Neural progenitor cell (in vitro differentiated cells): ENCODE results near the gene PHF13. TPM values are rescaled to one million over a fixed set of nuclear protein-coding genes. Genes with fewer than 3 reads are reported as not detected.

ENCODE experiments used
- DNase-seq: peaks from one replicate; pipeline ENCODE4 v3.0.0-alpha.2; 2016; ENCODE audit warnings: low spot score
- H2AFZ ChIP-seq: fragments of 200-600 bp; sonication (generic); replicated peaks from 2 replicates; pipeline ENCODE4 v1.6.1; 2016; ENCODE audit warnings: antibody characterized with exemption
- H3F3A ChIP-seq: fragments of 200-600 bp; sonication (generic); 2 replicates; pipeline ENCODE4 v1.6.1; 2016; ENCODE audit warnings: antibody characterized with exemption, low read depth
- H3K27ac ChIP-seq: fragments of 200-600 bp; sonication (generic); 2 replicates; pipeline ENCODE4 v1.5.1; 2016; ENCODE audit warnings: mild to moderate bottlenecking
- H3K27me3 ChIP-seq: fragments of 200-600 bp; sonication (generic); 2 replicates; pipeline ENCODE4 v1.6.1; 2016; ENCODE audit warnings: mild to moderate bottlenecking, moderate library complexity
- H3K36me3 ChIP-seq: fragments of 200-600 bp; sonication (generic); 2 replicates; pipeline ENCODE4 v1.5.1; 2016
- H3K4me1 ChIP-seq: fragments of 200-600 bp; sonication (generic); 2 replicates; pipeline ENCODE4 v1.6.1; 2016; ENCODE audit warnings: mixed run types
- H3K4me2 ChIP-seq: fragments of 200-600 bp; sonication (generic); 2 replicates; pipeline ENCODE4 v1.6.1; 2016
- H3K4me3 ChIP-seq: fragments of 200-600 bp; sonication (generic); 2 replicates; pipeline ENCODE4 v1.5.1; 2016
- H3K79me2 ChIP-seq: fragments of 200-600 bp; sonication (generic); 2 replicates; pipeline ENCODE4 v1.6.1; 2016; ENCODE audit warnings: low read depth
- H3K9ac ChIP-seq: fragments of 200-600 bp; sonication (generic); 2 replicates; pipeline ENCODE4 v1.6.1; 2016
- H3K9me3 ChIP-seq: fragments of 200-600 bp; sonication (generic); 2 replicates; pipeline ENCODE4 v1.5.1; 2016; ENCODE audit warnings: low read depth
- H4K20me1 ChIP-seq: fragments of 200-600 bp; sonication (generic); 2 replicates; pipeline ENCODE4 v1.6.1; 2016; ENCODE audit warnings: low read depth
- H3K27ac Mint-ChIP-seq: 3 replicates; pipeline ENCODE4 v1.8.0; 2021; ENCODE audit warnings: mixed read lengths
- H3K27me3 Mint-ChIP-seq: 2 replicates; pipeline ENCODE4 v1.8.0; 2022; ENCODE audit warnings: low read depth, mild to moderate bottlenecking, inconsistent platforms, moderate library complexity, mixed read lengths; ENCODE audit not compliant: insufficient read depth
- H3K36me3 Mint-ChIP-seq: 3 replicates; pipeline ENCODE4 v1.8.0; 2021; ENCODE audit warnings: mixed read lengths
- H3K4me1 Mint-ChIP-seq: 3 replicates; pipeline ENCODE4 v1.8.0; 2021; ENCODE audit warnings: mixed read lengths
- H3K4me3 Mint-ChIP-seq: 3 replicates; pipeline ENCODE4 v1.8.0; 2021; ENCODE audit warnings: mild to moderate bottlenecking, moderate library complexity, mixed read lengths
- H3K9me3 Mint-ChIP-seq: 3 replicates; pipeline ENCODE4 v1.8.0; 2020; ENCODE audit warnings: mixed read lengths
- CTCF ChIP-seq: fragments of 200-600 bp; sonication (generic); IDR thresholded peaks from 2 replicates; pipeline ENCODE4 v1.5.1; 2017; ENCODE audit warnings: antibody characterized with exemption, mild to moderate bottlenecking
- EZH2 ChIP-seq: fragments of 200-600 bp; sonication (generic); IDR thresholded peaks from 2 replicates; pipeline ENCODE4 v1.6.1; 2017; ENCODE audit warnings: antibody characterized with exemption, mild to moderate bottlenecking, moderate library complexity
- EZH2phosphoT487 ChIP-seq: fragments of 200-600 bp; sonication (generic); IDR thresholded peaks from 2 replicates; pipeline ENCODE4 v1.6.1; 2017; ENCODE audit warnings: antibody characterized with exemption
- total RNA-seq: library from RNA; depleted of rRNA; stranded (reverse); fragments of >200 nt; gene quantifications from 2 replicates; pipeline ENCODE4 v1.2.3, GENCODE V29; 2015; ENCODE audit warnings: low replicate concordance

The PHF13 gene
- total RNA-seq: 32.0 and 35.6 TPM in 2 replicates

GRCh38 chr1:6613361-6614018 lies at the start of gene PHF13:
Gene PHF13, plus strand, starts transcription at chr1:6613731. Its CDS starts 336 bp downstream, at chr1:6614067.
- Histone ChIP-seq H3K27me3 (peaks cover 11% of the 10 kb centered on the region), H3K4me2 (peak within 1 kb of the TSS; percentile 94), H4K20me1 (peaks cover 44% of the 10 kb centered on the region), H3K9ac (peak within 1 kb of the TSS; percentile 65), H3F3A (peaks cover 26% of the 10 kb centered on the region), H3K27ac (peak within 1 kb of the TSS; percentile 64), H3K36me3 (no peaks in the 10 kb centered on the region), H3K4me1 (peaks cover 8% of the 10 kb centered on the region), H3K9me3 (no peaks in the 10 kb centered on the region), H3K4me3 (peak within 1 kb of the TSS; percentile 99), H2AFZ (peak within 1 kb of the TSS; percentile 11), H3K79me2 (peaks cover 49% of the 10 kb centered on the region)
- TF ChIP-seq EZH2phosphoT487 (no peak), EZH2 (no peak), CTCF (no peak)
- Mint-ChIP-seq H3K4me1 (peaks cover 27% of the 10 kb centered on the region), H3K27ac (peak within 1 kb of the TSS; percentile 94), H3K9me3 (no peaks in the 10 kb centered on the region), H3K27me3 (peaks cover 8% of the 10 kb centered on the region), H3K4me3 (peak within 1 kb of the TSS; percentile 96), H3K36me3 (peaks cover 11% of the 10 kb centered on the region)
- DNase-seq: peak; percentile 100

GRCh38 chr1:6569033-6569432 lies 44.5 kb upstream of the PHF13 start:
- no peaks in the 10 kb centered on the region for H3K79me2 ChIP-seq
- Mint-ChIP-seq H3K4me3 (no peak overlapping the region), H3K36me3 (no peaks in the 10 kb centered on the region), H3K9me3 (no peaks in the 10 kb centered on the region), H3K27ac (no peak overlapping the region), H3K27me3 (peaks cover 17% of the 10 kb centered on the region), H3K4me1 (peaks cover 4% of the 10 kb centered on the region)
- no peak overlapping the region for H3K4me2 ChIP-seq
- H3F3A ChIP-seq: no peaks in the 10 kb centered on the region
- no peak overlapping the region for H2AFZ ChIP-seq
- H4K20me1 ChIP-seq: no peaks in the 10 kb centered on the region
- peaks cover 22% of the 10 kb centered on the region for H3K27me3 ChIP-seq
- H3K4me3 ChIP-seq: no peak overlapping the region
- H3K36me3 ChIP-seq: no peaks in the 10 kb centered on the region
- H3K9ac ChIP-seq: no peak overlapping the region
- H3K9me3 ChIP-seq: no peaks in the 10 kb centered on the region
- DNase-seq: no peak
- no peak overlapping the region for H3K27ac ChIP-seq
- peaks cover 9% of the 10 kb centered on the region for H3K4me1 ChIP-seq
- TF ChIP-seq EZH2 (no peak), EZH2phosphoT487 (no peak), CTCF (no peak)

GRCh38 chr1:6570100-6570499 lies 43.4 kb upstream of the PHF13 start:
- no peak overlapping the region for H2AFZ ChIP-seq
- no peak overlapping the region for H3K9ac ChIP-seq
- H3K27ac ChIP-seq: no peak overlapping the region
- Mint-ChIP-seq H3K4me1 (peaks cover 4% of the 10 kb centered on the region), H3K27me3 (peaks cover 17% of the 10 kb centered on the region), H3K27ac (no peak overlapping the region), H3K9me3 (no peaks in the 10 kb centered on the region), H3K36me3 (no peaks in the 10 kb centered on the region), H3K4me3 (no peak overlapping the region)
- no peaks in the 10 kb centered on the region for H3K9me3 ChIP-seq
- peaks cover 9% of the 10 kb centered on the region for H3K4me1 ChIP-seq
- H3K4me2 ChIP-seq: no peak overlapping the region
- peaks cover 12% of the 10 kb centered on the region for H3K27me3 ChIP-seq
- no peak overlapping the region for H3K4me3 ChIP-seq
- no peaks in the 10 kb centered on the region for H3K79me2 ChIP-seq
- TF ChIP-seq EZH2phosphoT487 (no peak), EZH2 (no peak), CTCF (no peak)
- no peaks in the 10 kb centered on the region for H3K36me3 ChIP-seq
- H3F3A ChIP-seq: no peaks in the 10 kb centered on the region
- DNase-seq: no peak
- no peaks in the 10 kb centered on the region for H4K20me1 ChIP-seq
